Measurements from ENCODE around the gene C5orf46.
"Not testable (repeated sequence)": the region's sequence is repeated elsewhere in the genome, so short reads cannot be mapped to it uniquely, and the experiment has no call there.

C5orf46 gene

GRCh38 chr5:147882586-147883313 is 23.6 kb downstream of the C5orf46 start:
- in situ Hi-C loops (cut with HindIII; ENCODE audit: low pct_unique_long_range_greater_than_20kb, low sequenced_read_pairs): no loop called here
- TF ChIP-seq JUND (IDR thresholded peaks at IDR 0.05; ENCODE audit: low read depth): no peak
- DNase-seq (ENCODE audit: low read depth in 1 of 2, low spot score in 1 of 2): no peak

GRCh38 chr5:147880487-147880886 is 25.9 kb downstream of the C5orf46 start:
- in situ Hi-C loops (cut with HindIII; ENCODE audit: low pct_unique_long_range_greater_than_20kb, low sequenced_read_pairs): no loop called here
- no peak for TF ChIP-seq JUND (IDR thresholded peaks at IDR 0.05; ENCODE audit: low read depth)
- DNase-seq (ENCODE audit: low read depth in 1 of 2, low spot score in 1 of 2): no peak

GRCh38 chr5:147879784-147880183 is 26.6 kb downstream of the C5orf46 start:
- in situ Hi-C loops (cut with HindIII; ENCODE audit: low pct_unique_long_range_greater_than_20kb, low sequenced_read_pairs): no loop called here
- no peak for TF ChIP-seq JUND (IDR thresholded peaks at IDR 0.05; ENCODE audit: low read depth)

GRCh38 chr5:147878066-147878759 is 28.1 kb downstream of the C5orf46 start, which contains the start of gene SCGB3A2:
Gene SCGB3A2 (plus strand): TSS chr5:147878711. CDS start chr5:147878804, 93 bp downstream.
- in situ Hi-C loops (cut with HindIII; ENCODE audit: low pct_unique_long_range_greater_than_20kb, low sequenced_read_pairs): no loop called here
- DNase-seq (ENCODE audit: low read depth in 1 of 2, low spot score in 1 of 2): no peak
- TF ChIP-seq JUND (IDR thresholded peaks at IDR 0.05; ENCODE audit: low read depth): no peak

More at GRCh38 chr5:147879784-147880183, 26.6 kb downstream of the C5orf46 start:
- no peak for DNase-seq (ENCODE audit: low read depth in 1 of 2, low spot score in 1 of 2)

GRCh38 chr5:147876626-147877025 is 29.7 kb downstream of the C5orf46 start:
- no peak for DNase-seq (ENCODE audit: low read depth in 1 of 2, low spot score in 1 of 2)
- TF ChIP-seq JUND (IDR thresholded peaks at IDR 0.05; ENCODE audit: low read depth): no peak
- in situ Hi-C loops (cut with HindIII; ENCODE audit: low pct_unique_long_range_greater_than_20kb, low sequenced_read_pairs): no loop called here

- TF ChIP-seq JUND (IDR thresholded peaks at IDR 0.05; ENCODE audit: low read depth): no peak
- in situ Hi-C loops (cut with HindIII; ENCODE audit: low pct_unique_long_range_greater_than_20kb, low sequenced_read_pairs): no loop called here
- no peak for DNase-seq (ENCODE audit: low read depth in 1 of 2, low spot score in 1 of 2)
Measured at GRCh38 chr5:147876141-147876540, 30.2 kb downstream of the C5orf46 start.

- no peak for TF ChIP-seq JUND (IDR thresholded peaks at IDR 0.05; ENCODE audit: low read depth)
Measured at GRCh38 chr5:147874910-147875367, 31.4 kb downstream of the C5orf46 start.

GRCh38 chr5:147874118-147874875 is 32.0 kb downstream of the C5orf46 start:
- in situ Hi-C loops (cut with HindIII; ENCODE audit: low pct_unique_long_range_greater_than_20kb, low sequenced_read_pairs): not testable (repeated sequence)

More at GRCh38 chr5:147874910-147875367, 31.4 kb downstream of the C5orf46 start:
- DNase-seq (ENCODE audit: low read depth in 1 of 2, low spot score in 1 of 2): no peak
- in situ Hi-C loops (cut with HindIII; ENCODE audit: low pct_unique_long_range_greater_than_20kb, low sequenced_read_pairs): no loop called here

GRCh38 chr5:147872744-147873435 is 33.4 kb downstream of the C5orf46 start:
- DNase-seq (ENCODE audit: low read depth in 1 of 2, low spot score in 1 of 2); in situ Hi-C loops (cut with HindIII; ENCODE audit: low pct_unique_long_range_greater_than_20kb, low sequenced_read_pairs): not testable (repeated sequence)

More at GRCh38 chr5:147874118-147874875, 32.0 kb downstream of the C5orf46 start:
- not testable (repeated sequence) for DNase-seq (ENCODE audit: low read depth in 1 of 2, low spot score in 1 of 2)

- in situ Hi-C loops (cut with HindIII; ENCODE audit: low pct_unique_long_range_greater_than_20kb, low sequenced_read_pairs); DNase-seq (ENCODE audit: low read depth in 1 of 2, low spot score in 1 of 2): not testable (repeated sequence)
Measured at GRCh38 chr5:147871980-147872549, 34.3 kb downstream of the C5orf46 start.

- in situ Hi-C loops (cut with HindIII; ENCODE audit: low pct_unique_long_range_greater_than_20kb, low sequenced_read_pairs); DNase-seq (ENCODE audit: low read depth in 1 of 2, low spot score in 1 of 2): not testable (repeated sequence)
Measured at GRCh38 chr5:147869892-147870291, 36.4 kb downstream of the C5orf46 start.

- in situ Hi-C loops (cut with HindIII; ENCODE audit: low pct_unique_long_range_greater_than_20kb, low sequenced_read_pairs): no loop called here
- no peak for TF ChIP-seq JUND (IDR thresholded peaks at IDR 0.05; ENCODE audit: low read depth)
- no peak for DNase-seq (ENCODE audit: low read depth in 1 of 2, low spot score in 1 of 2)
Measured at GRCh38 chr5:147869112-147869511, 37.2 kb downstream of the C5orf46 start.

Measured in T47D (cell line).